ENCODE results near the gene PFKM.
"Not testable (repeated sequence)": the region's sequence is repeated elsewhere in the genome, so short reads cannot be mapped to it uniquely, and the experiment has no call there.

Gene PFKM

DNA sequence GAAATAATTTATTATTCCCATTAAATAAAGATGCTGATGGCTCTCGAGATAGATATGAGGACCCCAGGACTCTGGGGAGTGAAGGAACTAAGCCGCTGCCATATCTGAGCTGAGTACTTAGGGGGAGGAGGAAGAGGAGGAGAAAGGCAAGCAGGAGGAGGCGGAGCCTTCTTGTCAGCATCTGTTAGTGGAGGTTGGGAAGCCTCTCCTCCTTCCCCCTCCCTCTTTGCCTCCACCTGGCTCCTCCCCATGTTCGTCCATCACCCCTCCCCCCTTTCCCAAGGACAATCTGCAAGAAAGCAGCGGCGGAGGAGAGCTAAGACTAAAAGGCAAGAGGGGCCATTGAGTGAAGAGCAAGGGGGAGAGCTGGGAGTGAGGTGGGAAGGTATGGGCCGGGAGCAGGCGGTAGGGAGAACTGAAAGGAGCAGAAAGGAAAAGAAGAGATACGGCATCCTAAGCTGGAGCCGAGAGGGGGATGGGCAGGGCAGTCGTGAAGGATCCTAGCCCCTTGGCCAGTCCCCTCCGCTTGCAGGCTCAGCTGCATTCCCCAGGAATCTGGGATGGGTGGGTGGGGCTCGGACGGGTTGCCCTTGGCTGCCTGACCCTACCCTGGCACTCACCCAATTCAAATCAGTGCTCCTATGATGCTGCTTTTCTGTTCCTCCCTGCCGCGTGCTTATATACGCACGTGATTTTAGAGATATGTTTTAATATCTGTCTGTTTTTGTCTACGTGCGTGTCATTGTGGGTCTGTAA, at the start of gene PFKM:
Gene PFKM, plus strand, starts transcription at position 287 of the 756 bp plus-strand sequence. CDS start 3,411 bp downstream, outside the sequence.
- DNase-seq = no peak

DNA sequence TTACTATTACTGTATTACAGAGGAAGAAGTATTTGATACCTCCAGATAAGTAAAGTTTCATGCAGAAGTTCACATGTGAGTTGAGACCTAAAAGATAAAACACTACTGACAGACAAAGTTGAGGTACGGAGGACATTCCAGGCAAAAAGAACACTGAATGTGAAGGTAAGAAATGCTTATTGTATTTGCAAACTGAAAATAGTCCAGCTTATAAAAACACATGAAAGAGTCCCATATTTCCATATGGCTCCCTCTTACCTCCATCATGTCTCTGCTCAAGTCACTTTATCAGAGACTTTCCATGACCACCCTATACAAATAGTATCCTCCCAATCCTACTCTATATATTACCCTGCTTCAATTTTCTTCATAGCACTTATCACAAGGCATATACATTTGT, 49.1 kb upstream of the PFKM start:
- no peak for DNase-seq

DNA sequence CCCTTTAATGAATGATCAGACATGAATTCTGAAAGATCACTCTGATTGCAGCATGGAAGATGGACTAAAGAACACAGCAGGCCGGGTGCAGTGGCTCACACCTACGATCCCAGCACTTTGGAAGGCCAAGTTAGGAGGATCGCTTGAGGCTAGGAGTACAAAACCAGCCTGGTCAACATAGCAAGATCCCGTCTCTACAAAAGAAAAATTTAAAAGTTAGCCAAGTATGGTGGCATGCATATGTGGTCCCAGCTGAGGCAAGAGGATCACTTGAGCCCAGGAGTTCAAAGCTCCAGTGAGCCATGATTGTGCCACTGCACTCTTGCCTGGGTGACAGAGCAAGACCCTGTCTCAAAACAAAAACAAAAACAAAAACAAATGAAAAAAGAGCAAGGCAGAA, 48.4 kb upstream of the PFKM start:
- no peak for DNase-seq

DNA sequence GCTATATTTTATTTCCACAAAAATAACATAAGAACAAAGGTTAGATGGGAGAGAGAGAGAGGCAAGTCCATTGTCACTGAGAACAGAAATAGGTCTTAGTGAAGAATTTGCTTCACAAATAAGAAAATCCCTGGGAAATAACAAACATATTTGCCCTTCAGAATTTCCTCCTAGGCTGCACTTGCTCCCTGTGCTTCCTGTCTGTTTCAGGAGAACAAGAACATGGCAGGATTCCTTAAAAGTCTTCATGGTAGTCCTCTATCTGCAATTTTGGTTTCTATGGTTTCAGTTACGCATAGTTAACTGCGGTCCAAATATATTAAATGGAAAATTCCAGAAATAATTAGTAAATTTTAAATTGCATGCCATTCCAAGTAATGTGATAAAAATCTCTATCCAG, 47.4 kb upstream of the PFKM start:
- no peak for DNase-seq

DNA sequence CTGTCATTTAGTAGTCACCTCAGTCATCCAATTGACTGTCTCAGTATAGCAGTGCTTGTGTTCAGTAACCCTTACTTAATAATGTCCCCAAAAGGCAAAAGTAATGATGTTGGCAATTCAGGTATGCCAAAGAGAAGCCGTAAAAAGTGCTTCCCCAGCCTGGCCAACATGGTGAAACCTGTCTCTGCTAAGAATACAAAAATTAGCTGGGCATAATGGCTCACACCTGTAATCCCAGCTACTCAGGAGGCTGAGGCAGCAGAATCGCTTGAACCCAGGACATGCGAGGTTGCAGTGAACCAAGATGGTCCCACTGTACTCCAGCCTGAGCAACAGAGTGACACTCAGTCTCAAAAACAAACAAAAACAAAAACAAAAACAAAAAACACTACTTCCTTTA, 46.9 kb upstream of the PFKM start:
- DNase-seq = no peak

DNA sequence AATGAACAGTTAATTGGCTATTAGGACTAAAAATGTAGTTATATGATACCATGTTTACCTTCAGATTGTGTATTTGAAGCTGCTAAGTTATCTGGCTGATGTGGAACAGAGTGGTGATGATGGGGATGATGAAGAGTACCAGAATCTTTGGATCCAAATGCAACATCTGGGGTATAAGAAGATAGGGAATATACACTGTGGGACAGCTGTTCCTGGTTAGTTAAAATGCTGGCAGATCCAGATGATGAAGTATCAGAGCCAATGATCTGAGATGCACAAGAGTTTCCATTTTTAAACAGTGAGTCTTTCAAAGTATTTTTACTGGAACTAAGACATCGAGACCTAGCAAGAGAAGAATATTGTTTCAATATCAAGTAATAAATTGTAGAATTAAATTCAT, 44.9 kb upstream of the PFKM start:
- no peak for DNase-seq

DNA sequence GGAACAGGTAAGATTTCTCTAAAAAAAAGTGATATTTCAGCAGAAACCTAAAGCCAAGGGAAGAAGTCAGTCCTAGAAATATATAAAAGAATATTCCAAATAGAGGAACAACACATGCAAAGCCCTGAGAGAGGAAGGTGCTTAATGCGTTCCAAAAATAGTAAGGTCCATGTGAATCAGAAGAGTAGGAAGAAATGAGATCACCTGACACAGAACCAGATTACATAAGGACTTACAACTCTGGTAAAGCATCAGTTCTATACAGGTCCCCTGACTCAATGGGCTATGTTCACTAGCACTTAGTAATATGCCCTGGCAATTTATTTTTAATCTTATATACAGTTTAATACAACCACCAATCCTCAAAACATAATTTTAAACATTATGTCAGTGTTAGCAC, 43.3 kb upstream of the PFKM start:
- no peak for DNase-seq

DNA sequence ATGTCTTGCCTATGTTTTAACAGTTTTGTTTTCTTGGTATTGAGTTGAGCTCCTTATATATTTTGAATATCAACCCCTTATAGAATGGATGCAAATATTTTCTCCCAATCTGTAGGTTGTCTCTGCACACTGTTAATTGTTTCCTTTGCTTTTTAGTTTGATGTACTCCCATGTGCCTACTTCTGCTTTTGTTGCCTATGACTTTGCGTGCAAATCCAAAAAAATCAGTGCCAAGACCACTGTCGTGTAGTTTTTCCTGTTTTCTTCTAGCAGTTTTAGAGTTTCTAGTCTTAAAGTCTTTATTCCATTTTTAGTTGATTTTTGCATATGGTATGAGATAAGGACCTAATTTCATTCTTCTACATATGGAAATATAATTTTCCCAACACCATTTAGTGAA, 42.1 kb upstream of the PFKM start:
- DNase-seq = no peak

DNA sequence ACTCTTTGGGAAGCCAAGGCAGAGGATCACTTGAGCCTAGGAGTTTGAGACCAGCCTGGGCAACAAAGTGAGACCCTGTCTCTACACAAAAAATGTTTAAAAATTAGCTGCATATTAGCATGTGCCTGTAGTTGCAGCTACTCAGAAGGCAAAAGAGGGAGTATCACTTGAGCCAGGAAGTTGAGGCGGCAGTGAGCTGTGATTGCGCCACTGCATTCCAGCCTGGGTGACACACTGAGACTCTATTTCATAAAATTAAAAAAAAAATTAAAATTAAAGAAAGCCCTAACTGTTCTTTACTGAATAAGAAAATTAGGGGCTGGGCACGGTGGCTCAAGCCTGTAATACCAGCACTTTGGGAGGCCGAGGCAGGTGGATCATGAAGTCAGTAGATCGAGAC, 40.3 kb upstream of the PFKM start:
- DNase-seq = no peak

DNA sequence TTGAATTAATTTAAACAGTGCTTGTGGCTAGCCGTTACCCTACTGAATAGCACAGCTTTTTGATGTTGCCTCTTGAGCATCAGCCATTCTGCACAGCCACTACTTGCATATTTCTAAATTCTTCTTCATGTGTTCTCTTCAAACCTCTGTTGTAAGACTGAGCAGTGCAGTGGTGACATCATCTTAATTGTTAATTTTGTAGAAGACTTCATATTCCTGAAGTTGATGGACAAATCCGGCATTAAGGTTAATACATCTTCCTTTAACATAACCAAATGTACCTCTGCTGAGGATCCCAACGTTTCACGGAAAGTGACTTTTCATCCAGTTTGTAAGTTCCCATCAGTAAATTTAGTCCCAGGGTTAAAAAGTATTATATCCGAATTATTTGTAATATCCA, 38.9 kb upstream of the PFKM start:
- DNase-seq = no peak

DNA sequence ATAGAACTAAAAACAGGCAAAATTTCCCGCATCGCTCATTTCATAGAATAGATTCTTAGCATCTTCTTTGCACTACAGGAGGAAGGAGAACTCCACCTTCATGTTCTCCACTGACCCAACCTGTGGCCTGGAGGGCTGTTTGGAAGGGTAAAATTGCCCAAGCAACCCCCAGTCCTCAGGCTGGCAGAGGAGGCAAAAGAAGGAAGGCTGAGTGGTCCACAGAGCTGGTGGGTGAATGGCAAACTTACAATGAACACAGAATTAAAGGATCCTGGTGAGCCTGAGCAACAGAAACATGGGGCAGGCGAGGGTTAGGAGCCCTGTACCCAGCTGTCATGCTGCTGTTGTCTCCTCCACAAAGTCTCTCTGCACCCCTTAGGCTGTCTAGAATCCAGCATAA, 38.3 kb upstream of the PFKM start:
- no peak for DNase-seq

DNA sequence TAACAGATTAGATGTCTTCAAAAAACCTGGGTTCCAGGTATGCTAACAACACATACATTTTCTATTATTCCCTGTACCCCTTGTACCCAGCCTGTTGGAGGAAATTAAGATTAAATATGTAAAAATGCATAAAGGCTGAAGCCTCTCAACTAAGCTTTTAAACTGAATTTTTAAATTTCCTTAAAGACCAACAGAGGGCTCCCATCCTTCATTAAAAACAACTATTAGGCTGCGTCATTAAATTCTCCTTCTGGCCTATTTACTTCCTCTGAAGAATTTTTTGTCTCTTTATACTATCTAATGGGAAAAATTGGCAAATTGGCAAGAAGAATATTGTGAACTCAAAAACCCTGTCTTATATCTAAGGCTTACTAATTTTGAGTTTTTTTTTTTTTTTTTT, 35.1 kb upstream of the PFKM start:
- DNase-seq = no peak

DNA sequence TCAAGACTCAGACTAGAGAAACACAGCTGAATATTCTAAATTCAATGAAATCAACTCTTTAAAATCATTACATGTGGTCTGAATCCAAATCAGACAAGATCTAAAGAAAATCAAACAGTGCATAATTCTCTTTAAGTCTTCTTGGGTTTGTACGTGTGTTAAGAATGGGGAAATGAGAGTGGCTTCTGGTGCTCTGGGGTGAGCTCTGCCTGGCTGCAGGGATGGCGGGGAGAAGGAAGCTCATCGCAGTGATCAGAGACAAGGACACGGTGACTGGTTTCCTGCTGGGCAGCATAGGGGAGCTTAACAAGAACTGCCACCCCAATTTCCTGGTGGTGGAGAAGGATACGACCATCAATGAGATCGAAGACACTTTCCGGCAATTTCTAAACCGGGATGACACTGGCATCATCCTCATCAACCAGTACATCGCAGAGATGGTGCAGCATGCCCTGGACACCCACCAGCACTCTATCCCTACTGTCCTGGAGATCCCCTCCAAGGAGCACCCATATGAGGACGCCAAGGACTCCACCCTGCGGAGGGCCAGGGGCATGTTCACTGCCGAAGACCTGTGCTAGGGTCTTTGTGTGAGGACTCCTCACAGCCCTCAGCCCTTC, 34.2 kb upstream of the PFKM start:
- no peak for DNase-seq

DNA sequence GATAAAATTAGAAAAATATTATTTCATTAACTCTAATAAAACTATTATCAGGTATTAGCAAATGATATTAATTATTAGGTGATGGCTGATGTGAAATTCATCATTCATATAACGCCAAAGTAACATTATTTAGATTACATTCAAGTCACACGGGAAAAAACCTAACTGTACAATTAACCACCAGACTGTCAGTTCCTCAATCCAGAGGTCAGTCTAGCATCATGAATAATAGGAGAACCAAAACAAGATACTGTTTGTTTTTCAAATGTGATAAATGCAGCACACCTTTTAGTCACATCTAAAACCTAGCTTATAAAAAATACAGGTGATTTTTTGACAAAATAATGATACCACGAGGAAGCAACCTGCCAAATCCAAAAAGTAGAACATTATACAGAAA, 32.8 kb upstream of the PFKM start:
- no peak for DNase-seq

DNA sequence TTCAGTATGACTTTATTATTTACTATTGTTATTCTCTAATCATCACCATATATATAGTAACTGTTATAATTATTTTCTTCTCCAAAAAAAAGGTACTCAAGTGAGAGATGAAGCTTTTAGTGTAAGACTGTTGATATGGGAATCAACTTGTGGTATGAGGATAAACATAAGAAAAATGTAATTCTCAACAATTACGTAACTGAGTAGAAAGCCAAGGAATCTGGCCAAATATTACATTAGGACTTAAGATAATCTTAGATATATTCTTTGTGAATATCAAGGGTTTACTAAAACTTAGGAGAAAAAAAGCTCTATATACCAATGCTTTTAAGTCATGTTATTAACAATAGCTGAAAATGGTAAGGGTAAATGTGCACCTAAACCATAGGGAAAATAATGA, 26.6 kb upstream of the PFKM start:
- no peak for DNase-seq

DNA sequence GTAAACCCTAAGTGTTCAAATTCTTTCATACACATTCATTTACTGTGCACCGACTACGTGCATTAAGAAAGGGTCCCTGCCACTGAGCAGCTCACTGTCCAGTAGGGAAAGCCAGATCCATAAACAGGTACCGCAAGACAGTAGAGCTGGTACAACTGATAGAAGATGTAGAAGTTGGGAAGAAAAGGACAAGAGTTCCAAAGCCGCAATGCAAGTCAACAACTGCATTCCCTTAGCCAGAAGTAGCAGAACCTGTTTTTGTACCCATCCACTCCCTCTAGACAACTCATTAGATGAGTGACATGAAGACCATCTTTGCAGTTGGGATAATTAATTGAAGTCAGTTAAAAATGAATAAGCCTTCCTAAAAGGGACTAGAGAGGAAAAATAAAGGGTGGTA, 14.6 kb upstream of the PFKM start:
- DNase-seq = no peak

DNA sequence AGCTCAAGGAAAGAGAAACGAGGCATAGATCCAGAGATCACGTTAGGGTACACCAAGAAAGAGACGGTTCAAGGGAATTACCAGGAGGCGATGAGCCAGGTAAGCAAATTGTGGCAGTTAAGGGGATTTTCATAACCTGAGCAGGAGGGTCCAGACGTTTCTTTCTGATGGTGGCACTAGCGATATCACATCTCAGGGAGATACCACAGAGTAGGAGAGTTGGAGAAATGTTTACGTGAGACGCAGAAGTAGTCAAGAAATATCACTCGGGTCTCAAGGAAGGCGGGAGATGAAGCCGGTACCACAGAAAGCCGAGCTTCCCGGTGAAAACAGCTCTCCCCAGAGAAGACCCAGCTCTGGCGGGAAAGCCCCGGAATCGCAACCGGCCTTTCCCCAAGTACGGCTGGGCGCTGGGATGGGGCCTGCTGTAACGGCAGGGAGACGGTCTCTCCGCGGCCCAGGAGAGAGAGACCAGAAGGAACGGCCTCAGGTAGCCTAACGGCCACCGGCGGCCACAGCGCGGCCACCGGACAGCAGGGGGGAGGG, 13.8 kb upstream of the PFKM start:
- DNase-seq = no peak

DNA sequence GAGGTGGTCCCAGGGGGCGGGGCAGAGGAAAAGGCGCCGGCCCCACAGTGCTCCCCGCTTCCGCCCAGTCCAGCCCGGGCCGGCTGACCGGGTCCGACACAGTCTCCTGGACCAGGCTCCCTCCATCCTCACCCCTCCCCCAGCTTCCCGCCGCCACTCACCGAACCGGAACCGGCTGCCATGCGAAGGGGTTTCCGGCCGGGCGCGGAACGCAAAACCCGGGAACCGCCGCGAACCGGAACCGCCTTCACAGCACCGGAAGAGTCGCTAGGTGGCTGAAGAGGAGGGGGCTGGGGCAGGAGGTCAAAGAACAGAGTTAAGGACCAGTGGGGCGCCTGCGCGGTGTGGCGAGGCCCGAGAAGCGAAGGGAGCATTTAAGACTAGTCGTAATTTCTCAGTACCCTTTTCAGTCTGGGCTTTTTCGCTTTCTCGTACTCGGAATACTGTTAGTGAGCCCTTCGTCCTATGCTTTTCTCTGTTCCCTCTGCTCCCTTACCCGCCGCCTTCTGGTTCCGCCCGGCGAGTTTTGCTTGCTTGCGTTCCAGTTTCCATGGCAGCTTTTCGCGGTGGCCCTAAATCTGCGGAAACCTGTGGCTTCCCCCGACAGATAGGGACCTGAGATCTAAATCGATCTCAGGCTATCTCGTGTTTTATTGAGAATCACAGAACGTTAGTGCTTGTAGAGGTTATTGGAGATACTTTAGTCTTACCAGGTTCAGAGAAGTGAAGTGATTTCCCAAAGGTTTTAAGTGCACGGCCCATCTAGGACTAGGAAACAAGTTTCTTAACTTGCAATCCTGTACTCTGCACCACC, 13.1 kb upstream of the PFKM start, which contains the start of gene SENP1:
Gene SENP1, minus strand, starts transcription at position 213 of the 814 bp plus-strand sequence. CDS start 4,607 bp downstream, outside the sequence.
- DNase-seq = peak; percentile 40

DNA sequence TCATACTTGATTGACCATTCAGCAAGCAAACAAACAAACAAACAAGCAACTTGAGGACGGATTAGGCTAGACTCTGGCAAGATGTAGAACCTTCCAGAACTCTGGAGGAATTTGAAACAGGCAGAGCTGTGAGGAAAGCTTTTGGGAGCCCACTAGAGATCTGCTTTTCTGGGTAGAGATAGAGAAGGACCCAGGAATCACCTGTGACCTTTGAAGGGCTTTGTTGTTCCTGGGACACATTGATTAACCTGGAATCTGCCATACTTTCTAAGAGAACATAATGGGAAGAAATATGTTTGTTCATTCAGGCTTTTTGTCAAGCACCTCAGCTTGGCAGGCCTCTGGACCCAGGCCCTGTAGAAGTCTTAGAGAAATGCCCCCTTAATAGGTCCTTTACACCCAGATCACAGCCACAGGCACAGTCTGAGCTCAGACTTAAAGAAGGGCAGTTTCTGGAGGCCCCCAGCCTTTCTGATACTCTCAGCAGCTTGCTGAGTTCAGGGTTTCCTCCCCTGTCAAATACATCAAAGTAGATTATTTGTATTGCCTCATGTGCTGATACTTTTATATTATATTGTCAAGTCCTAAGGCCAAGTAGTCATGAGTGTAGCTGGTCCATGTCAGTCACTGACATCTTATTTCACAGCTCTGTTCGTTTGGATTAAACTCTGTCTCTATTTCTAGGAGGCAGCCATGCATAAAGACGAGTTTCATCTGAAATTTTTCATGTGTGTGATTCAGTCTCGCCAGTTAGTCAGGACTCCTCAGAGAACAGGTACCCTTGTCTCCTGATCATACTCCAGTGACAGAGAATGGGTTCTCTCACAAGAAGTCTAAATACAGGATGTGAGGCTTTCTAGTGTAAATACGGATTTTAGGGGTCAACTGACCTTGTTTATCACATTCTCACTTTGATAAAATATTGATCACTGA, 12.2 kb upstream of the PFKM start:
- DNase-seq = no peak

DNA sequence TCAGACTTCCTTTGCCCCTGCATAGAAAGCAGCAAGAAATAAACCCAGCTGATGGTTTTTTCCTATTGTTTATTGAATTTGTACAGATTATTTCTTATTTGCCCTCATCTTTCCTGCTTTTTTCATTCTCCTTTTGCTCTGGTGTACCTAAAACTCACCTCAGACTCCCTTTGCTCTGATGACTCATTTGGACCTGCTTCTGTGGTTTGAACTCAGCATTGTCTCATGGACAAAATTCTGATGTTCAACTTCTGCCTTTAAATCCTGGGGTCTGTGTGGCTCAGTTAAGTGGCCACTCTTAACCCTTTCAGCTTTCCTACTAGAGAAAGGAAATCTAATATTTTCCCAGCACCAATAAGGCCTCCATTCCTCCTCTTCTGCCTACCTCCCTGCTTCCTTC, 9.7 kb upstream of the PFKM start:
- DNase-seq = no peak

DNA sequence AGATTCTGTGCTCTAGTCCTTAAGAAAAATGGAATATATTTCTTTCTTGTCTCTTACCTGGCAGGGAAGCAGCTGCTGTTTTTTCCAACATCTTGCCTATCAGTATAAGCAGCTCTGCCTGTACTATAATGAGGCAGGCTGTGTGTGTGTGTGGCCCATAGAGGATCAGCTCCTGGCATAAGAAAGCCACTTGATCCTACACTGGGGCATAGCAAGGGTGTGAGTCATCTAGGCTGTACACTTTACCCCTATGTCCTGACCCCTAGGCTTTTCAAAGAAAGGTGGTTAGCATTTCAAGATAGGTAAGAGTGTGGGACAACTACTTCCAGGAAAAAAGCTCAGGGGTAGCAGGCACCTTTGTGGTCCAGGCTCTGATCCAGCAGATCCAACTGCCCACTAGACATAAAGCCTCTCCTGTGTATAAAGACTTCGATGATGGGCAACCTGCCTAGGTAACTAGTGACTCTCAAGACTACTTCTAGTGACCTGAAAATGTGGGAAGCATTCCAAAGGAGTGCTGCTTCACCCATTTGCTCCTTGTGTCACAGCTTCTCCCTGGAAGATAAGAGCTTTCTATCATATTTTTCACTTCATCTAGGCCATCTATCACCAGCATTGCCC, 8.4 kb upstream of the PFKM start:
- DNase-seq = no peak

DNA sequence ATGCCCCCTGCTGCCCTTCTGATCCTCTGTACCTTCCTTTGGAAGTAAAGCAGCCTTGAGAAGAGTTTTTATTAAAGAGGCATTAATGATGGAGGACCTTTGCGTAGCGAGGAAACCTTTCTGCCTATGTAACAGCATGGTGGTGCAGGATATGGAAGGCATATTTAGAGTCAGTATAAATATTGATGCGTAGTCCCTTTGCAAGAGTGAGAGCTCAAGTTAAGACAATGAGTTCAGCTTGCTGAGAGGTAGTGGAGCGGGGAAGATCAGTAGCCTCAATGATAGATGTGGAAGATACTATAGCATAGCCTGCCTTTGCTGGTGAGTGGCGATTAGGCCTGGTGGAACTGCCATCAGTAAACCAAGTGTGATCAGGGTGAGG, 7.9 kb upstream of the PFKM start:
- not testable (repeated sequence) for DNase-seq
